Loucy (cell line): ENCODE results near the gene OTUD1.

Source experiments
- H2AFZ ChIP-seq: fragments of 200-600 bp; sonication (generic); 2 replicates; pipeline ENCODE4 v1.6.0; 2016; ENCODE audit warnings: antibody characterized with exemption, mild to moderate bottlenecking, low read length, moderate library complexity
- H3F3A ChIP-seq: fragments of 200-600 bp; 2 replicates; pipeline ENCODE4 v1.6.0; 2016; ENCODE audit warnings: antibody characterized with exemption, low read depth, mild to moderate bottlenecking
- H3K27me3 ChIP-seq: fragments of 200-600 bp; sonication (generic); 2 replicates; pipeline ENCODE4 v1.6.1; 2014; ENCODE audit warnings: low read length, mild to moderate bottlenecking; ENCODE audit not compliant: insufficient read depth, poor library complexity, severe bottlenecking
- H3K36me3 ChIP-seq: fragments of 200-600 bp; sonication (generic); 2 replicates; pipeline ENCODE4 v1.6.1; 2016; ENCODE audit warnings: low read length; ENCODE audit not compliant: insufficient read depth
- H3K4me1 ChIP-seq: fragments of 200-600 bp; sonication (generic); 2 replicates; pipeline ENCODE4 v1.5.1; 2014; ENCODE audit warnings: low read length, mild to moderate bottlenecking; ENCODE audit not compliant: insufficient read depth, poor library complexity, severe bottlenecking
- H3K4me2 ChIP-seq: fragments of 200-600 bp; sonication (generic); 2 replicates; pipeline ENCODE4 v1.6.0; 2014; ENCODE audit warnings: antibody characterized with exemption, low read length, low read depth, mild to moderate bottlenecking; ENCODE audit not compliant: poor library complexity, severe bottlenecking
- H3K4me3 ChIP-seq: fragments of 200-600 bp; sonication (generic); 2 replicates; pipeline ENCODE4 v1.5.1; 2014; ENCODE audit warnings: low read length, mild to moderate bottlenecking, mixed read lengths; ENCODE audit not compliant: poor library complexity, severe bottlenecking
- H3K79me2 ChIP-seq: fragments of 200-600 bp; sonication (generic); 2 replicates; pipeline ENCODE4 v1.6.1; 2014; ENCODE audit warnings: low read length; ENCODE audit not compliant: insufficient read depth
- H3K9ac ChIP-seq: fragments of 200-600 bp; sonication (generic); 2 replicates; pipeline ENCODE4 v1.6.0; 2014; ENCODE audit warnings: mild to moderate bottlenecking, low read depth, low read length, moderate library complexity; ENCODE audit not compliant: poor library complexity, severe bottlenecking
- H3K9me2 ChIP-seq: fragments of 200-600 bp; sonication (generic); replicated peaks from 2 replicates; pipeline ENCODE4 v1.6.1; 2016; ENCODE audit warnings: low read depth, low read length, mixed read lengths
- H3K9me3 ChIP-seq: fragments of 200-600 bp; sonication (generic); 2 replicates; pipeline ENCODE4 v1.6.1; 2014; ENCODE audit warnings: mild to moderate bottlenecking, antibody characterized with exemption, low read length, low read depth; ENCODE audit not compliant: insufficient read depth
- H4K20me1 ChIP-seq: fragments of 200-600 bp; sonication (generic); 2 replicates; pipeline ENCODE4 v1.6.0; 2014; ENCODE audit warnings: antibody characterized with exemption, low read length, mild to moderate bottlenecking; ENCODE audit not compliant: insufficient read depth, poor library complexity, severe bottlenecking
- CTCF ChIP-seq: fragments of 200-600 bp; sonication (generic); conservative IDR thresholded peaks from 2 replicates; pipeline ENCODE4 v1.5.1; 2014; ENCODE audit warnings: mild to moderate bottlenecking, antibody characterized with exemption, low read length
- EZH2phosphoT487 ChIP-seq: fragments of 200-600 bp; IDR thresholded peaks from 2 replicates; pipeline ENCODE4 v1.6.1; 2018; ENCODE audit warnings: antibody characterized with exemption, mild to moderate bottlenecking, moderate library complexity, borderline replicate concordance

The OTUD1 gene

GRCh38 chr10:23448802-23449570 lies 10.1 kb downstream of the OTUD1 start:
- Histone ChIP-seq H3K79me2 (no peaks in the 10 kb centered on the region), H3F3A (no peaks in the 10 kb centered on the region), H3K4me1 (peaks cover 7% of the 10 kb centered on the region), H3K9me2 (no peaks in the 10 kb centered on the region), H3K36me3 (no peaks in the 10 kb centered on the region), H3K4me3 (no peak overlapping the region), H3K9ac (no peak overlapping the region), H3K9me3 (no peaks in the 10 kb centered on the region), H3K4me2 (no peak overlapping the region), H2AFZ (peak overlapping the region; percentile 58), H4K20me1 (no peaks in the 10 kb centered on the region), H3K27me3 (no peaks in the 10 kb centered on the region)
- TF ChIP-seq EZH2phosphoT487 (no peak), CTCF (no peak)

DNA sequence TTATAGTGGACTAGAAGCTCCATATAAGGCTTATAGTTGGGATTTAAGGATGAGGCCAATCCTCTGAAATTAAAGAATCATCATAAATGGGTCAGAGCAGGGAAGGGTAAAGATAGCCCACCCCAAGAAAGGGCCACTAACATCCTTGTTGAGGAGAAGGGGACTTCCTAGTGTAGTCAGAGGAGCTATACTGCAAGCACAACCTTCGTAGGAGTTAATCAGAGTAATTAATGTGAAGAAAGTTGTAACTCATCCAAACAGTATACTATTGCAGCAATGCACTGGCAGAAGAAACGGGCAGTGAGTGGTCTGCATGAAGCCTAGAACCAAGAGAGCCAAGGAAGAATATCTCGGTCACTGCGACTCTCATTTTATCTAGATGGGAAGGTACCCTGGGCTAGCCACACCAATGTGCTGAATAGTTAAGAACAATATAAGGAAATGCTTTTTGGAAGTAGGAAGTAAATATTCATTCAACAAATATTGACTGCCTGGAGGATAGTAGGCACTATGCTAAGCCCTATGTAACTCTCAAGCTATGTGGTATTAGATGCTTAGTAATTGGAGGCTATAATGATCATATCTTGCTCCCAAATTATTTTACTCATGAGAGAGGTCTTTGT lies 13.3 kb downstream of the OTUD1 start:
- TF ChIP-seq CTCF (no peak), EZH2phosphoT487 (no peak)
- H2AFZ ChIP-seq, result no peak overlapping the region
- H3K79me2 ChIP-seq, result no peaks in the 10 kb centered on the region
- no peaks in the 10 kb centered on the region for H3K36me3 ChIP-seq
- no peaks in the 10 kb centered on the region for H3K27me3 ChIP-seq
- H3K4me1 ChIP-seq, result peaks cover 7% of the 10 kb centered on the region
- H3F3A ChIP-seq, result no peaks in the 10 kb centered on the region
- H3K4me3 ChIP-seq, result no peak overlapping the region
- no peaks in the 10 kb centered on the region for H4K20me1 ChIP-seq
- H3K9ac ChIP-seq, result no peak overlapping the region
- H3K9me3 ChIP-seq, result no peaks in the 10 kb centered on the region
- no peaks in the 10 kb centered on the region for H3K9me2 ChIP-seq
- H3K4me2 ChIP-seq, result no peak overlapping the region

GRCh38 chr10:23453465-23453864 lies 14.6 kb downstream of the OTUD1 start:
- H3K4me3 ChIP-seq, result no peak overlapping the region
- no peaks in the 10 kb centered on the region for H3K79me2 ChIP-seq
- no peaks in the 10 kb centered on the region for H3K9me2 ChIP-seq
- H3K9ac ChIP-seq, result no peak overlapping the region
- no peak overlapping the region for H3K4me2 ChIP-seq
- H4K20me1 ChIP-seq, result no peaks in the 10 kb centered on the region
- no peaks in the 10 kb centered on the region for H3K36me3 ChIP-seq
- peaks cover 7% of the 10 kb centered on the region for H3K4me1 ChIP-seq
- no peak overlapping the region for H2AFZ ChIP-seq
- no peaks in the 10 kb centered on the region for H3F3A ChIP-seq
- no peaks in the 10 kb centered on the region for H3K27me3 ChIP-seq
- no peak for TF ChIP-seq EZH2phosphoT487
- no peak for TF ChIP-seq CTCF
- no peaks in the 10 kb centered on the region for H3K9me3 ChIP-seq
